ENCODE results near the gene SLC7A9.

SLC7A9 gene

GRCh38 chr19:32869369-32869965 lies at the start of gene SLC7A9:
Gene SLC7A9, minus strand, starts transcription at chr19:32869767. Its CDS starts 1,233 bp downstream, at chr19:32868534.
- no peak for DNase-seq (ENCODE audit: low read depth)

- DNase-seq (ENCODE audit: low read depth), result no peak
These were observed 49.8 kb upstream of the SLC7A9 start for GRCh38 chr19:32919365-32919764.

- DNase-seq (ENCODE audit: low read depth), result no peak
These were observed 48.0 kb upstream of the SLC7A9 start for GRCh38 chr19:32917616-32917996.

- DNase-seq (ENCODE audit: low read depth), result no peak
These were observed 47.5 kb upstream of the SLC7A9 start for GRCh38 chr19:32916969-32917615.

- DNase-seq (ENCODE audit: low read depth), result no peak
These were observed 45.5 kb upstream of the SLC7A9 start for GRCh38 chr19:32914879-32915660.

GRCh38 chr19:32911467-32911866 lies 41.9 kb upstream of the SLC7A9 start:
- no peak for DNase-seq (ENCODE audit: low read depth)

GRCh38 chr19:32910874-32911273 lies 41.3 kb upstream of the SLC7A9 start:
- no peak for DNase-seq (ENCODE audit: low read depth)

GRCh38 chr19:32910094-32910493 lies 40.5 kb upstream of the SLC7A9 start:
- DNase-seq (ENCODE audit: low read depth), result no peak

- no peak for DNase-seq (ENCODE audit: low read depth)
These were observed 39.7 kb upstream of the SLC7A9 start for GRCh38 chr19:32909257-32909656.

- DNase-seq (ENCODE audit: low read depth), result no peak
These were observed 39.1 kb upstream of the SLC7A9 start for GRCh38 chr19:32908641-32909190.

GRCh38 chr19:32902448-32902847 lies 32.9 kb upstream of the SLC7A9 start:
- DNase-seq (ENCODE audit: low read depth), result no peak

GRCh38 chr19:32901504-32902161 lies 32.1 kb upstream of the SLC7A9 start:
- no peak for DNase-seq (ENCODE audit: low read depth)

- no peak for DNase-seq (ENCODE audit: low read depth)
These were observed 27.1 kb upstream of the SLC7A9 start for GRCh38 chr19:32896516-32897214.

- DNase-seq (ENCODE audit: low read depth), result no peak
These were observed 25.8 kb upstream of the SLC7A9 start for GRCh38 chr19:32895384-32895783.

GRCh38 chr19:32891609-32892008 lies 22.0 kb upstream of the SLC7A9 start:
- no peak for DNase-seq (ENCODE audit: low read depth)

- DNase-seq (ENCODE audit: low read depth), result no peak
These were observed 21.3 kb upstream of the SLC7A9 start for GRCh38 chr19:32890841-32891240.

- DNase-seq (ENCODE audit: low read depth), result no peak
These were observed 20.8 kb upstream of the SLC7A9 start for GRCh38 chr19:32890326-32890725.

GRCh38 chr19:32889137-32889934 lies 19.8 kb upstream of the SLC7A9 start:
- no peak for DNase-seq (ENCODE audit: low read depth)

- no peak for DNase-seq (ENCODE audit: low read depth)
These were observed 18.1 kb upstream of the SLC7A9 start for GRCh38 chr19:32887572-32888215.

- no peak for DNase-seq (ENCODE audit: low read depth)
These were observed 16.7 kb upstream of the SLC7A9 start for GRCh38 chr19:32886241-32886640.

Measured in GM04503 (cell line).